SK-N-MC (cell line): ENCODE measurements around the gene RAB4B.

Experiments
- EZH2 ChIP-seq: fragments of 200-600 bp; sonication (generic); IDR thresholded peaks from one replicate; pipeline ENCODE4 v1.6.1; 2017; ENCODE audit warnings: antibody characterized with exemption
- FOXP2 ChIP-seq: optimal IDR thresholded peaks from 2 replicates; pipeline ENCODE3; 2011; ENCODE audit warnings: mild to moderate bottlenecking, moderate library complexity; ENCODE audit not compliant: insufficient read depth; ENCODE audit errors: extremely low read length, control extremely low read depth
- POLR2AphosphoS5 ChIP-seq: IDR thresholded peaks from 2 replicates; pipeline ENCODE4 v1.6.1; 2012; ENCODE audit warnings: mild to moderate bottlenecking, low read depth, low read length, borderline replicate concordance

- TF ChIP-seq EZH2, result no peak
- no peak for TF ChIP-seq POLR2AphosphoS5
- no peak for TF ChIP-seq FOXP2
Observed at GRCh38 chr19:40800997-40801377, 22.9 kb downstream of the RAB4B start.
